NCI-H82 (cell line): Measurements from ENCODE around the gene RIN1.

ENCODE experiments used
- DNase-seq: peaks from one replicate; lab custom pipeline; 2025; lab: John Stamatoyannopoulos, UW

Gene RIN1

GRCh38 chr11:66282468-66283455, 53.5 kb downstream of the RIN1 start:
- DNase-seq = peak; percentile 98
